HEK293T (cell line): ENCODE data around the gene HNRNPF.

Experiments used
- BHLHE40 ChIP-seq: fragments of 450-650 bp; IDR thresholded peaks from 2 replicates; pipeline ENCODE4 v1.6.1; 2016; ENCODE audit warnings: mild to moderate bottlenecking, moderate library complexity, borderline replicate concordance
- CTBP1 ChIP-seq: fragments of 450-650 bp; IDR thresholded peaks from 2 replicates; pipeline ENCODE4 v1.6.1; 2016; ENCODE audit warnings: borderline replicate concordance
- ELF4 ChIP-seq: fragments of 450-650 bp; IDR thresholded peaks from 2 replicates; pipeline ENCODE4 v1.6.1; 2017; ENCODE audit warnings: antibody characterized with exemption
- FOXA1 ChIP-seq: fragments of 450-650 bp; IDR thresholded peaks from 2 replicates; pipeline ENCODE4 v1.6.1; 2016; ENCODE audit warnings: mild to moderate bottlenecking
- HDGF ChIP-seq: fragments of 450-650 bp; IDR thresholded peaks from 2 replicates; pipeline ENCODE4 v1.6.1; 2017; ENCODE audit warnings: antibody characterized with exemption, borderline replicate concordance
- LEF1 ChIP-seq: fragments of 450-650 bp; IDR thresholded peaks from 2 replicates; pipeline ENCODE4 v1.6.1; 2017; ENCODE audit warnings: mild to moderate bottlenecking, borderline replicate concordance
- SP1 ChIP-seq: fragments of 450-650 bp; IDR thresholded peaks from 2 replicates; pipeline ENCODE4 v1.6.1; 2017
- SUZ12 ChIP-seq: fragments of 450-650 bp; IDR thresholded peaks from 2 replicates; pipeline ENCODE4 v1.6.1; 2016; ENCODE audit warnings: mild to moderate bottlenecking
- TARDBP ChIP-seq: fragments of 450-650 bp; IDR thresholded peaks from 2 replicates; pipeline ENCODE4 v1.6.1; 2016
- ZNF384 ChIP-seq: fragments of 450-650 bp; IDR thresholded peaks from 2 replicates; pipeline ENCODE4 v1.6.1; 2016

DNA sequence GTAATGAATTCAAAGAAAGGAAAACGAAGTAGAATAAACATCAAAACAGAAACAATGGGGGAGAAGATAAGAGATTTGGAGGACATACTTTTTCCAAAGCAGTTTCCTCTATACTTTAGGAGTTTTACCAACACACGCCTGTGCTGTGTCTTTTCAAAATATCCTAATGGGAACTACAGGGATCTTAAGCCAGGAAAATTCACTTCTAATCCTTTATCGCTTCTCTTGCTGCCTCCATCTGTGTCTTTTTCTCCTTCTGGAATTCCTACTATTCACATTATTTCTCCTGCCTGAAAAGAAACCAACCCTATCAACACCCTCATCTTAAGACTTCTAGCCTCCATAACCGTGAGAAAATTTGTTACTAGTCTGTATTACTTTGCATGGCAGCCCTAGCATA, 6.8 kb downstream of the HNRNPF start:
- TF ChIP-seq TARDBP (no peak), SUZ12 (no peak), HDGF (no peak), CTBP1 (no peak), ZNF384 (no peak), BHLHE40 (no peak), LEF1 (no peak), SP1 (no peak), FOXA1 (no peak), ELF4 (no peak)
